Muscle of leg (tissue), 16 donors: ENCODE results near the gene BAAT. TPM values are rescaled to one million over a fixed set of nuclear protein-coding genes. Genes with fewer than 3 reads are reported as not detected.
"Not testable (repeated sequence)": the region's sequence is repeated elsewhere in the genome, so short reads cannot be mapped to it uniquely, and the experiment has no call there.

ENCODE experiments used
- DNase-seq: peaks from one replicate; pipeline ENCODE4 v3.0.0; 2013
- H3K27ac ChIP-seq: one replicate; pipeline ENCODE4 v1.5.1; 2013; ENCODE audit warnings: mild to moderate bottlenecking, low read length, control low read depth
- H3K27me3 ChIP-seq: one replicate; pipeline ENCODE4 v1.6.1; 2013; ENCODE audit warnings: low read length; ENCODE audit not compliant: control insufficient read depth, insufficient read depth
- H3K36me3 ChIP-seq: one replicate; pipeline ENCODE4 v1.6.1; 2013; ENCODE audit warnings: low read length; ENCODE audit not compliant: control insufficient read depth, insufficient read depth
- H3K4me1 ChIP-seq: one replicate; pipeline ENCODE4 v1.6.1; 2013; ENCODE audit warnings: low read length; ENCODE audit not compliant: control insufficient read depth, insufficient read depth
- H3K4me3 ChIP-seq: one replicate; pipeline ENCODE4 v1.5.1; 2013; ENCODE audit warnings: low read length, control low read depth
- H3K9me3 ChIP-seq: replicated peaks from 2 replicates; pipeline ENCODE4 v1.6.1; 2013; ENCODE audit warnings: low read depth, low read length; ENCODE audit not compliant: control insufficient read depth
- WGBS: methylation state at CpG from one replicate; pipeline ENCODE4 v1.1.5; 2013; ENCODE audit warnings: missing lambda C conversion rate; ENCODE audit not compliant: insufficient coverage; 5-methylcytosine and 5-hydroxymethylcytosine counted together
- long read RNA-seq, 11 donors: transcript quantifications; one replicate each; lab custom pipeline, GENCODE V29; 2026
- polyA plus RNA-seq, 8 donors: library from polyadenylated mRNA; unstranded; fragments of 120-200 nt; gene quantifications; one replicate each; pipeline versions ENCODE4 v1.2.1 to v1.2.3, GENCODE V29; 2013; ENCODE audit warnings: inconsistent platforms in 1 of 8, low replicate concordance in 1 of 8; ENCODE audit not compliant: insufficient read length in 8 of 8, insufficient read depth in 1 of 8
- total RNA-seq: library from RNA; stranded (reverse); fragments of 120-200 nt; gene quantifications from one replicate; pipeline ENCODE4 v1.2.4, GENCODE V29; 2013

BAAT gene
- total RNA-seq (0.66 TPM), polyA plus RNA-seq (1 to 10 TPM in 4 of 8 donors, under 1 TPM in 4; 0.33 to 3.0 (median 0.83) TPM)
- long read RNA-seq, donor 1: 0 reads
- long read RNA-seq, donor 2: 0 reads
- long read RNA-seq, donor 3: 0 reads
- long read RNA-seq, donor 4: 0 reads
- long read RNA-seq, donor 5: 0 reads
- long read RNA-seq, donor 6: 0 reads
- long read RNA-seq, donor 7: 0 reads
- long read RNA-seq, donor 8: 0 reads
- long read RNA-seq, donor 9: 0 reads
- long read RNA-seq, donor 10: 0 reads
- long read RNA-seq, donor 11: 0 reads

DNA sequence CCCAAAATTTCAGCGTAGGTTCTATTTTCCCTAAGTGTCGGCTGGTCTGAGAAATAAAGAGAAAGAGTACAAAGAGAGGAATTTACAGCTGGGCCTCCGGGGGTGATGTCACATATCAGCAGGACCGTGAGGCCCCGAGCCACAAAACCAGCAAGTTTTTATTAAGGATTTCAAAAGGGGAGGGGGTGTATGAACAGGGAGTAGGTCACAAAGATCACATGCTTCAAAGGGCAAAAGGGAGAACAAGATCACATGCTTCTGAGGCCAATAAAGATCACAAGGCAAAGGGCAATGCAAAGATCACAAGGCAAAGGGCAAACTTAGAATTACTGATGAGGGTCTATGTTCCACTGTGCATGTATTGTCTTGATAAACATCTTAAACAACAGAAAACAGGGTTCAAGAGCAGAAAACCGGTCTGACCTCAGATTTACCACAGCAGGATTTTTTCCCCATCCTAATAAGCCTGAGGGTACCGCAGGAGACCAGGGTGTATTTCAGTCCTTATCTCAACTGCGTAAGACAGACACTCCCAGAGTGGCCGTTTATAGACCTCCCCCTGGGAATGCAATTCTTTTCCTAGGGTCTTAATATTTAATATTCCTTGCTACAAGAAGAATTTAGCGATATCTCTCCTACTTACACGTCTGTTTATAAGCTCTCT, at the start of gene BAAT:
BAAT (minus strand) TSS at position 134 of the 664 bp plus-strand sequence. CDS start 13,602 bp downstream, outside the sequence.
- H3K4me1 ChIP-seq, H3K27ac ChIP-seq, H3K36me3 ChIP-seq, H3K4me3 ChIP-seq, DNase-seq, H3K9me3 ChIP-seq, H3K27me3 ChIP-seq: not testable (repeated sequence)
- WGBS: 79% methylated on average over 7 of the region's 11 CpGs

DNA sequence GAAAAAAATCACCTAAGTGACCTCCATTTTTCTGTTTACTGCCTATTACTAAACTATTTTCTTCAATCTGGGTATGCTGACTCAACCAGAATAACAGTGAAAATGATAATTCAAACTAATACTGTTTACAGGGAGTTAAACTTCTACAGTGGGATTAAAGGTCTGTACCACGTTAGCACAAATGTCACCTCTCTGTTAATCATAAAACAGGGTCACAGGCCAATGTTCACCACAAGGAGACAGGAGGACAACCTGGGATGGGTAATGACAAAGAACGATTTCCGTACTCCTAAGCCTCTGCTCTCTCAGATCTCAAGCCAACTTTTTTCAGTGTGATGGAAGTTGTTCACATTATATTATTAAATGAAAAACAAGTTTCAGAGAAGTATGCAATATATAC, 48.4 kb upstream of the BAAT start:
- Histone ChIP-seq H3K4me3 (no peak overlapping the region), H3K9me3 (no peaks in the 10 kb centered on the region), H3K36me3 (no peaks in the 10 kb centered on the region), H3K27ac (no peak overlapping the region), H3K4me1 (no peaks in the 10 kb centered on the region), H3K27me3 (no peaks in the 10 kb centered on the region)
- DNase-seq: no peak
- WGBS: no CpG with 5 or more reads among the region's 3 CpGs

DNA sequence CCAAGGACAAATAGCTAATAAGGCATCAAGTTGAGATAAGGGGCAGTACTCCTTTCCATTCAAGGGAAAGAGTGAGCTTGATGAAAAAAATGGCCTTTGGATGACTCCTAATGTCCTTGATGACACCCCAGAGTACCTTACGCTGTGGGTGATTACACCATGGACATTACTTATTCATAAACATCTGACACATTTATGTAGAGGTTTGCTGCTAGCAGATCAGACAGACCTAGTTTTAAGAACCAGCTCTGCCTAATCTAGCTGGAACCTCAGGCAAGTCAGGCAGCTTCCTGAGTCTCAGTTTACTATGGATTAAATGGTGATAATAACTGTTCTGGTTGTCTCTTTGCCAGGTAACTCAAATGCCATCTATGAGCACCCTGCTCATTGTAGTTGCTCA, 47.9 kb upstream of the BAAT start:
- DNase-seq: no peak
- Histone ChIP-seq H3K4me1 (no peaks in the 10 kb centered on the region), H3K9me3 (no peaks in the 10 kb centered on the region), H3K27me3 (no peaks in the 10 kb centered on the region), H3K4me3 (no peak overlapping the region), H3K36me3 (no peaks in the 10 kb centered on the region), H3K27ac (no peak overlapping the region)
- WGBS: no CpG with 5 or more reads among the region's 1 CpG

DNA sequence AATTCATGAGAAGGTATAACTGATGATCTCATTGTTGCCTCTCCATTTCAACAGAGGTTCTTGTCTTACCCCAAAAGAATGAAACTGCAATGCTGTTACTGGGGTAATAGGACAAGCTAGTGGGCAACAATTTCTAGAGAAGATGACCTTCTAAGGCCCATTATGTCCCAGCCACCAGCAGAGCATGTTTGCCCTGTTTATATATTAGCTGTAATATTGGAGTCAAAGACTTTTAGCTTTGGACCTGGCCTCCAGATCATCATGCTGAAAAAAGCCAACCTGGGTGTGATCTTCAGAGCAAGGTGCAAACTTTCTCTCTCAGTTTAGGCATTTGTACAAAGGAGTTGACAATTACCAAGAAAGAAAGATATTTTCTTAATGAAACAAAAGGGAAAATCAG, 47.4 kb upstream of the BAAT start:
- no peak for DNase-seq
- Histone ChIP-seq H3K4me3 (no peak overlapping the region), H3K4me1 (no peaks in the 10 kb centered on the region), H3K36me3 (no peaks in the 10 kb centered on the region), H3K27me3 (no peaks in the 10 kb centered on the region), H3K9me3 (no peaks in the 10 kb centered on the region), H3K27ac (no peak overlapping the region)

DNA sequence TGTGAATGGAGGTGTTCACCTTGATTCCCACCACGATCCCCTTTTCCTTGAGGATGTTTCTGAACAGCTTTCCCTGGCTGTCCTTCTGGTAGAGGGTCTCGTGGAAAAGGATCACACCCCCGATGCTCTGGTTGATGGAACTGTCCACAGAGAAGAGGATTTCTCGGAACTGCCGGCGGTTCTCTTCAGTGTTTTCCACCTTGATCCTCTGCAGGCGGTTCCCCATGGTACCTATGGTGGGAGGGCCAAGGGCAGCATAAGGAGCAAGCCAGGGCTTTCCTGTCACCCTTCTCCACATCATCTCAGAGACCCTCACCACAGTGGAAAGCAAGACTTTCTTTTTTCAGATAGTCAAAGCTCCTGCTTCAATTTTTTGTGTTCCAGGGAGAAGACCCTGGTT, 44.9 kb upstream of the BAAT start:
- Histone ChIP-seq H3K27ac (no peak overlapping the region), H3K9me3 (no peaks in the 10 kb centered on the region), H3K36me3 (no peaks in the 10 kb centered on the region), H3K4me1 (no peaks in the 10 kb centered on the region), H3K27me3 (no peaks in the 10 kb centered on the region), H3K4me3 (no peak overlapping the region)
- no peak for DNase-seq
- WGBS: 100% methylated on average over 1 of the region's 7 CpGs

DNA sequence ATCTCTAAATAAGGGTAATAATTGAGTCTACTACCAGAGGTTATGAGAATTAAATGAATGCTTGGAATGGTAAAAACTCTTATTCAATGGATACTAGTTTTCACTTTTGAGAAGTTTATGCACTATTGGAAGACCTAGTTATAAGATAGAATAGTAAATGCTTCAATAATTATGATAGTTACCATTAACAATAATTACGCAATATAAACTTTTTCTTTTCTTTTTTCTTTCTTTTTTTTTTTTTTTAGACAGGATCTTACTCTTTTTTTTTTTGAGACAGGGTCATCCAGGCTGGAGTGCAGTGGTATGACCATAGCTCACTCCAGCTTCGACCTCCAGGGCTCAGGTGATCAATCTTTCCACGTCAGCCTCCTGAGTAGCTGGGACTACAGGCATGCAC, 44.1 kb upstream of the BAAT start:
- no peak overlapping the region for H3K4me3 ChIP-seq
- WGBS: no CpG with 5 or more reads among the region's 3 CpGs

DNA sequence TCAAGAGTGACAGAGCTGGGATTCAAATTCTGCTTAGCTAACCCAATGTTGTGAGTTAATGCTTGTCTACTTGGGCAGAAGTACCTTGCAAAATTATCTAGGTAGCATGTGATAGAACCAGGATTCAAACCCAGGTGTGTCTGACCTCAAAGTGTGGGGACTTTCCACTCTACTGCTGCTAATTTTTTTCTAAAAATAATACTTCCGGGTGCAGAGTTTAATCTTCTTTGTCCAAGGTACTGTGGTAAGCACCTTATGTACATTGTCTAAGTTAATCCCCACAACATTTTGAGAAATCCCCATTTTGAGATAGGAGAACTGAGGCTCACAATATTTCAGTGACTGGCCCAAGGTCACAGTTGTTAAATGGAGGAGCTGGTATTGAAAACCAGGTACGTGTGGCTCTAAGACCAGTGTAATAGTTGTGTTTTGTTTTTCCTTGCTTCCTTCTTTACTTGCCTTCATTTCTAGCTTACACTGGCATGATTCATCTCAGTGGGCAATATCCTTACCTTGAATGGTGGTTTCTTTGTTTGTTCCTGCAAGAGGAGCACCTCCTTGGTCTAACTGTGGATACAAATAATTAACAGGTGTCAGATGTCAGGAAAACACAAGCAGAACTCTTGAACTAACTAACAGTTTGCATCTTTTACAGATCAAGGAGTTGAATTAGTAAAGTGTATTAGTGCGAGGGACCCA, 43.3 kb upstream of the BAAT start:
- no peak for DNase-seq
- no peak overlapping the region for H3K4me3 ChIP-seq
- H3K4me1 ChIP-seq: no peaks in the 10 kb centered on the region
- no peak overlapping the region for H3K27ac ChIP-seq
- no peaks in the 10 kb centered on the region for H3K36me3 ChIP-seq
- WGBS: no CpG with 5 or more reads among the region's 3 CpGs
- no peaks in the 10 kb centered on the region for H3K27me3 ChIP-seq
- no peaks in the 10 kb centered on the region for H3K9me3 ChIP-seq

More for the DNA sequence above, 44.1 kb upstream of the BAAT start:
- DNase-seq: no peak
- no peaks in the 10 kb centered on the region for H3K9me3 ChIP-seq
- no peaks in the 10 kb centered on the region for H3K27me3 ChIP-seq
- H3K4me1 ChIP-seq: no peaks in the 10 kb centered on the region
- no peaks in the 10 kb centered on the region for H3K36me3 ChIP-seq
- H3K27ac ChIP-seq: no peak overlapping the region

DNA sequence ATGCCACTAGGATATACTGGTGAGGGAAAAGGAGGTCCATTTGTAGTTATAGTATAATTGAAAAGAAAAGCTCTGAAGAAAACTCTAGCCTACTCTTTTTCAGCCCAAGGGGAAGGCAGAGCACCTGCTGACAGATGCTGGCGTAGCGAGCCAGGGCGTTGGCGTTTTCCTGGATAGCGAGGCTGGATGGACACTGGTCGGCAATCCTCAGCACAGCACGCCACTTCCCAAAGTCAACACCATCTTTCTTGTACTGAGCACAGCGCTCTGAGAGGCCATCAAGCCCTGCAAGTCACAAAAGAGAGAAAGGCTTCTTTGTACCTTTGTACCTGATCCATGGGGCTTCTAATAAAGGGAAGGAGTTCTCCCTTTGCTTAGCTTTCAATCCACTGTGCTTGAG, 42.6 kb upstream of the BAAT start:
- Histone ChIP-seq H3K36me3 (no peaks in the 10 kb centered on the region), H3K9me3 (no peaks in the 10 kb centered on the region), H3K4me3 (no peak overlapping the region), H3K27me3 (no peaks in the 10 kb centered on the region), H3K4me1 (no peaks in the 10 kb centered on the region), H3K27ac (no peak overlapping the region)
- DNase-seq: no peak
- 85% methylated on average over 6 of the region's 8 CpGs for WGBS

DNA sequence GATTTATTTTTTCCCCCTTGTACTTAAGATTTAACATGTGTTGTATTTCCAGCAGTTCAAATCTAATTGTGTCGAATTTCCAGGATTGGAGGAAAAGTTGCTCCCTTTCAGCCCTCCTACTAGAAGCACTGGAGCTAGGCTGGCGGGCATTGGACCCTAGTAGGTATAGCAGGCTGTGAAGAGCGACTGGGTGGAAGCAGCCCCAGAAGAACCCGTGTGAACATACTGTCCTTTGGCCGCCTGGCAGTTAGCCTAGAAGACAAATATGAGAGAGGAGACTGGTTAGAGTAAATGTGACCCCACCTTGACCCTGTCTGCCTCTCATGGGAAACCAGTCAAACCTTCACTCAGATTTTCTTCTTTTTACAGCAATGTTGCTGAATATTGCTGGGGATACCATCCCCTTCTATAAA, 36.9 kb upstream of the BAAT start:
- Histone ChIP-seq H3K4me3 (no peak overlapping the region), H3K36me3 (no peaks in the 10 kb centered on the region), H3K4me1 (no peaks in the 10 kb centered on the region), H3K9me3 (no peaks in the 10 kb centered on the region), H3K27ac (no peak overlapping the region), H3K27me3 (no peaks in the 10 kb centered on the region)
- WGBS: no CpG with 5 or more reads among the region's 5 CpGs
- DNase-seq: peak; percentile 10

DNA sequence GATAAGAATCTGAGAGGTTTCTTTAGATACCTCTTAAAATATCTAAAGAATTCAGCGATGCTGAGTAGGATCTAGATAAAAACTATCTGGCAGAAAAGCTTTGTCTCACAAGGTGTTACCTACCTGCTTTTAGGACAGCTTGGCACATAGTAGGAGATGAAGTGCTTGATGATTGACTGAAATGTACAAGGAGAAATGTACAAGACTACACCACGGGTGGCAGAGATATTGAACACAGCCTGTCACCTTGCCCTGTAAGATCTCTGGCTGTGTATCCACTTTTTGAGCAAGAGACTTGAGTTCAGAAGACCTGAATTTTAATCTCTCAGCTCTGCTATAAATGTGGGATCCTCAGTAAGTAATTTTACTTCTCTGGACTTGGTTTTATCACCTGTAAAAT, 35.1 kb upstream of the BAAT start:
- no peak overlapping the region for H3K27ac ChIP-seq
- H3K4me3 ChIP-seq: no peak overlapping the region
- H3K27me3 ChIP-seq: no peaks in the 10 kb centered on the region
- no peaks in the 10 kb centered on the region for H3K4me1 ChIP-seq
- DNase-seq: no peak
- 75% methylated on average over 1 of the region's 2 CpGs for WGBS
- no peaks in the 10 kb centered on the region for H3K36me3 ChIP-seq
- peaks cover 7% of the 10 kb centered on the region for H3K9me3 ChIP-seq
